GM18526 (cell line): ENCODE measurements around the gene DLX6.

Source experiments
- POLR2A ChIP-seq: IDR thresholded peaks from 3 replicates; pipeline ENCODE4 v1.6.1; 2011; ENCODE audit not compliant: insufficient read length; ENCODE audit errors: extremely low read depth

DLX6 gene

DNA sequence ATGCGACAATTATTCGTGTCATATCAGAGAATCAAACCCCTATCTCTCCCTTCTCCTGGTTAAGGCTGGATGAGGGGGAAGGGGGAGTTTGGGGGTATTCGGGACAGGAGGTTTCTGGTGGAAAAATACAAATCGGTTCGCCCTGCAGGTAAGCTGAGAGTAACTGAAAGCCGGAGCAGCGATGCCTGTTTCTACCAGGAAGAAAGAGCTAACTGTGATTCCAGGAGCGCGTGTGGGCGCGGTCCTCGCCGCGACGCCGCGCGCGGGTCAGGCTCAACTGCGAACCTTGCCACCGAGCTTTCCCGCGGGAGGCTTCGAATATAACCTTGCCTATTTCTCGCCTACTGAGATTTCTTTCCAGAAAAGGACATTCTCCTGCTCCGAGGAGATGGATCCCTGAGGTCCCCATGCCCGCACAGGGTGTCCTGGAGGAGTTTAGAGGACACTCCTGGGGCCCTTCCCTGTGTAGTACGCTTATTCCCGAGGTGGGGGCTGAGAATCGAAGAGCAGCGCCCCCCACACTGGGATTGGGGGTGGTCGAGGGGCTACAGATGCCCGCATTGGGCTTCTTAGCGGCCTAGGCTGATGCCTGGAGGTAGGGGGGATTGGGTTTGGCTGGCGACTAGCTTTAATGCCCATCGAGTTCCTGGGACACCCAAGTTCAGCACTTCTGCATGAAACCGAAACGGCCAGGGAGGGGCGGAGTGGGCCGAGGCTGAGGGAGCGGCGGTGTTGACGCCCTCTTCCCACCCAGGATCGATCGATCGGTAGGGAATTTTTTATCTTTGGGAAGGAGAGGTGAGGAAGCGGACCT is 13.0 kb upstream of the DLX6 start:
- no peak for TF ChIP-seq POLR2A

DNA sequence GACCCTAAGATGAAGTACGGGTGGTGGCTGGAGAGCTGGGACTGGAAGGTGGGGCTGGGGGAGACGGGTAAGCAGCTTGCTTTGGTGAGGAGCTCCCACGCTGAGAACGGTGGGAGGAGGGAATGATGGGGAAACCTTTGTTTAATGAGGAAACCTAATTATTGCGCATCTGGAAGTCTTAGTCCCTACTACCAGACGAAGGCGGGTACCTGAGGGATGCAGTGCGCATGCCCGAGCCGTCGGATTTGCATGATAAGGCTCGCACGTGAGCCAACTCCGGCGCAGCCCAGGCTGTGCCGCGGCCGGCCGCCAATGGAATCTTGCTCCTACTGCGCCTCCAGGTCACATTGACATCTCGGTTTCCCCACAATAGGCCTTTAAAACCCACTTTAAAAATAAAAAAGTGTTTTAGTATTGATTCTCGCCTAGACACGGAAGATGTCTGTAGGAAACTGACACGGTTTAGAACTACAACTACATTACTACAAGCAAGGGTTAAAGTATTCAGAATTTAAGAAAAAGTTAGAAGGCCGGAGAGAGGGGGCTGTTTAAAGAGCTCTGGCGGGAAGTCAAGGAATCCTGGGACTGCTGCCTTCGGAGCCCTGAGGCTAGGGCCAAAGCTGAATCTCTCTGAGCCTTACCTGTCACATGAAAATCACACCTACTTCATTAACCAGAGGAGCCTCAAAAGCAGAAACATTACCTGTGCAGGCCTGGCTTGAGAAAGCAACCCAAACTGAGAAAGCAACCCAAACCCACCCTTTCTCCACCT is 12.1 kb upstream of the DLX6 start:
- TF ChIP-seq POLR2A: no peak

DNA sequence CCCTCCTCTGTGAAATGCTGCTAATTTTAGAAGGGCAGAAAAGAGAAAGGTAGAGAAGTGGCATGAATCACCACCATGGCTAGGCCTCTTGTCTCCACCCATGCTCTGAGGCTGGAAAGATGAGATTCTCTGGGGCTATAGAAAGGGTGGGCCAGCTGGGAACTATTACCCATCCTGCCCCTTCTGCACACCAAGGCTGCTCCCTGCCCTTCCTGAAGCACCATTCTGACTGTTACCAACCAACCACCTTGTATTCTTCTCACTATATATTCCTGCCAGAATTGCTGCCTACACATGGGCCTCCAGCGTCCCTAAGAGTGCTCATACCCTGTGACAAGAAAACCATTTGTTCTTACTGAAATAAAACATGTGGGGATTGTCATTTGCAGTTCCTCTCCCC is 11.4 kb upstream of the DLX6 start:
- no peak for TF ChIP-seq POLR2A

DNA sequence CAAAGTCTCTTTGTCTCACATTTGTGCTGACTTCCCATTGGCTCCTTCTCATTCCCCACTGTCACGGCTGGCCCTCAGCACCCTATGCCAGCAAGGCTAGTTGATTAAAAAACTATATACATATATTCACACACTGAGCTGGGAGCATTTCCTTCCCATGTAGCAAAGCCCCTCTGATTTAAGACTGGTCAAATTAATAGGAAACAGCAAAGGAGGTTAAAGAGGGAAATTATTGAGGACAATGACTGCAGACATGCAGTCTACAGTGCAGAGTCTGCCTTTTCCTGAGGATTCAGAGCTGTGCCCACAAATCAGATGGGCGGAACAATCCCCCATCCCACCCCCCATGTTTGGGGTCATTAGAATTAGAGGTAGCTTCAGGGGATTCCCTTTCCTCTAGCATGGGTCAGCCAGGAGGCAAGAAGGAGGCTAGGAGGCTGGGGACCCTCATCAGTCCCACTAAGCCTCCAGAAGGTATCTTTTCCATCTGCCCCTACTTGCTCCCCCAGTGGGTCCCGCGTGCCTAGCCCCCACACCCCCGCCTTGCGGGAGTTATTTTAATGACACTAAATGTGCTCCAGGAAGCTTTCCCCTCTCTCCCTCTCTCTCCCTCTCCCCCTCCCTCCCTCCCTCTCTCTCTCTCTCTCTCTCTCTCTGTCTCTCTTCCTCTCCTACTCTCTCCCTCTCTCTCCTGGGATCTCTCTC is 9.8 kb upstream of the DLX6 start:
- no peak for TF ChIP-seq POLR2A

DNA sequence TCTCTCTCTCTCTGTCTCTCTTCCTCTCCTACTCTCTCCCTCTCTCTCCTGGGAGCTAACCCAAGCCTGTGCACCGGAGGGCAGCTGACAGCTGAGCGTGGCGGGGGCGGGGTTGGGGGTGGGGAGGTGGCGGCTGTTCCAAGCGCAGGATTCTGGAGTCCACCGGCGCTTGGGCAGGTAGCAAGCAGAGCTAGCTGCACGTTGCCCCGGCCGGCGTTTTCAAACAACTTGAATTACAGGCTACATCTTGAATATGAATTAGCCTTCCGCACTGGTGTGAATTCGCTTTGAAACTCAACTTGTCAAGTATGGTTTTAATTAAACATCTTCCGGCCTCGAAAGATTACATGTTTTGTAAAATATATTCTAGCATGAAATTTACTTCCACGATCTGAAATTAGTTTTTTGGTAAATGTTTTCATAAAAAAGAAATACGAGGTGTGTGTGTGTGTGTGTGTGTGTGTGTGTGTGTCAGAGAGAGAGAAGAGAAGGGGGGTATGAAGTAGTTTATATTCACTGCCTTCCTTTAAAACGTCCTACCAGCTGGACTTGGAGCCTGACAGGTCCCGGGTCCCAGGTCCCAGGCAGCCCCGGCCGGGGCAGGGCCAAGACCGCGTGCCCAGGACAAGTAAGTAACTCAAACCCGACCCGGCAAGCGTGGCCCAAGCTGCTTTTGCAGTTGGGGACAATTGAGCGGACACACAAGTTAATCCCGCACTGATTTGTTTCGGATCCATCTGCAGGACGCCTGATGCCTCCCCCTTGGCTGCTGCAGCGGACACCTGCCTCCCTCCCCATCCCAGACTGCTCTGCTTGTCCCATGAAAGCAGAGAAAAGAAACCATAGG is 9.0 kb upstream of the DLX6 start:
- TF ChIP-seq POLR2A: no peak

DNA sequence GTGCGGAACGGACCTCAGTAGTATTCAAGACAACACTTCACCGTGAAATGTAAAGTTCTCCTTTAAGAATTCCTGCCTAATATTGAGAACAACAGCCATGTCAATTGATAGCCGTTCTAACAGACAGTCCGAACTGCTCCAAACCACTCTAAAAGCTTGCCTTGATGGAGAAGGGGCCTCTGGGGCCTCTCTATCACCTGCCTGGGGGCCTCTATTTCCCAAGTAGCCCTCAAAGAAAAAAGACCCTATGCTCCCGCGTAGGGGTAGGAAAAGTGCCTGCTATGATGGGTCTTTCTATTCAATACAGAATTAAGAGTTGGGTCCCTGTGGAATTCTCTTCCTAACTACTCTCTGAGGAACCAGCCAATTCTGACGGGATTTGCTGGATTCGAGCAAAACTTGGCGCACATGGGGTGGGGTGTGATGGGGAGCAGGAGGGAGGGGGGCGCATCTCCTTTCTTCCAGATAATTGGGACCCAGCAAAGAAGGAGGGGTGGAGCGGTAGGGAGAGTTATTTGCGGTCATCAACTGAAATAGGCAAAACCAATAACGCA is 8.3 kb upstream of the DLX6 start:
- TF ChIP-seq POLR2A: no peak

DNA sequence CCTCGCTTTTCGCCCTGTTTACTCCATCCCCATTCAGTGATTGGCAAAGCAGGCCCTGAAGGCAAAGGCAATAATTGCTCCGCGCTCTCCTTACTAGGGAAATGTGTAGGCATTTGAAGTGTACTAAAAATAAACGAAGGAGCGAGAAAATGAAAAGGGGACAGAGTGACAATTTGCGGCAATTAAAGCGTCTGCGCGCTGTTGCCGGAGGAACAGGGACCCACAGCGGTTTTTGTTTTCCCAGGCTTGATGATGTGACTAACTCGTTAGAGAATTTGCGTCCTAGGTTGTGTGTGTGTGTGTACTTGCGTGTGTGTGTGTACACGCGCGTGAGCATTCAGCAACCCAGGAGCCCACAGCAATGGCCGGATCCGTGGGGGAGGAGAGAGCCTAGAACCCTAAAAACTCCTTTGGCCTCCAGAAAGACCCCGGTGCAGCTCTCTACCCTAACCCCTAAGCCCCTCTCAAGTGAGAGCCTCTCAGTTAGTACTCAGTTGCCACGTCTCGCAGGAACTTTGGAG is 7.8 kb upstream of the DLX6 start:
- no peak for TF ChIP-seq POLR2A

DNA sequence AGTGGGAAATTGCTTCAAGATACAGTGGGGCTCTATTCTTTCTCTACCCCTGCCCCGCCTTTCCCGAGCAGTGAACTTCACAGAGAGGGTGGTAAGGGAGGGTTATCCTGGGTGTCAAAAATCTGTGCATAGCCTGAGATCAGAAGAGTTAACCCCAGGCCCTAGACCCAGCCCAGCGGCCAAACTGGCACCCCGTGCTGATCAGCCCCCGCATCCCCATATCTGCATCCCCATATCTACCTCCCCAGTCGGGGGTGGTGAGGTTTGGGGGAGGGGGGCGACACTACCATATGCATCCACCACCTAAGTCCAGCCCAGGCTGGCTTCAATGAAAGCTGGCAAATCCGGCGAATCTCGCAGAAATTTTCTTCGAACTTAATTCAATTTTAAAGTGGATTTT is 7.0 kb upstream of the DLX6 start:
- no peak for TF ChIP-seq POLR2A

DNA sequence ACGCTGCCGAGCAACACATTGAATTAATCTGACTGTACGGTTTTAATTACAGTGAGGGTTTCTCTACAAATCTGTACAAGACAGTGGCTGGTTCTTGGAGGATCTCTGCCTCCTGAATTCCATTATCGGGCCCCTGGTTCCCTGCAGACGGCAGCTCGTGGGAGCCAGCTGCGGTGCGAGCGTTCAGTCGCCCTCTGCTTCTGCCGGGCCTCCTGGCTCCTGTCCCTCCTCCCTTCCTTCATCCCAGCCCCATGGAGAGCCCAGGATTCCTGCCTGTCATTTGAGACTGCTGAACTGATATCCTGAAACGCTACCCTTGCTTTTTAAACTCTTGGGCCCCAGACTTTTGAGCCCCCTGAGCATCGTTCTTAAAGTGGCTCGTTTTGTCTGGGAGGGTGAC is 6.6 kb upstream of the DLX6 start:
- no peak for TF ChIP-seq POLR2A

DNA sequence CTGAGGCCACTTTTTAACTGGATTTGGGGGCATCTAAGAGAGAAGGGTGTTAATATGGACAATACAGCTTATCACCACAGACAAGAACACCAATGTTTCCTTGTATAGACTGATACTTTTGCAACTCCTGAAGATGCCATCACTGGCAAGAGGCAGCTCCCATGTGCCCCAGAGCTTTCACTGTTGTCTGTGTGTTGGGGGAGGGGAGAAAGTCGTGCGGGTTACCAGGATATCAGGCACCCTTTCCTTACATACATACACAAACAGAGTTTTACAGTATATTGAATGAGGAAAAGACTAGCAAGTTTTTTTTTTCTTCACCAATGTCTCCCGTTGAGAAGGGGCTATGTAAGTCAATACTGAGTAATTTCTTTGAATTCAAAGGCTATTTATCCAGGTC is 4.1 kb upstream of the DLX6 start:
- TF ChIP-seq POLR2A: no peak

DNA sequence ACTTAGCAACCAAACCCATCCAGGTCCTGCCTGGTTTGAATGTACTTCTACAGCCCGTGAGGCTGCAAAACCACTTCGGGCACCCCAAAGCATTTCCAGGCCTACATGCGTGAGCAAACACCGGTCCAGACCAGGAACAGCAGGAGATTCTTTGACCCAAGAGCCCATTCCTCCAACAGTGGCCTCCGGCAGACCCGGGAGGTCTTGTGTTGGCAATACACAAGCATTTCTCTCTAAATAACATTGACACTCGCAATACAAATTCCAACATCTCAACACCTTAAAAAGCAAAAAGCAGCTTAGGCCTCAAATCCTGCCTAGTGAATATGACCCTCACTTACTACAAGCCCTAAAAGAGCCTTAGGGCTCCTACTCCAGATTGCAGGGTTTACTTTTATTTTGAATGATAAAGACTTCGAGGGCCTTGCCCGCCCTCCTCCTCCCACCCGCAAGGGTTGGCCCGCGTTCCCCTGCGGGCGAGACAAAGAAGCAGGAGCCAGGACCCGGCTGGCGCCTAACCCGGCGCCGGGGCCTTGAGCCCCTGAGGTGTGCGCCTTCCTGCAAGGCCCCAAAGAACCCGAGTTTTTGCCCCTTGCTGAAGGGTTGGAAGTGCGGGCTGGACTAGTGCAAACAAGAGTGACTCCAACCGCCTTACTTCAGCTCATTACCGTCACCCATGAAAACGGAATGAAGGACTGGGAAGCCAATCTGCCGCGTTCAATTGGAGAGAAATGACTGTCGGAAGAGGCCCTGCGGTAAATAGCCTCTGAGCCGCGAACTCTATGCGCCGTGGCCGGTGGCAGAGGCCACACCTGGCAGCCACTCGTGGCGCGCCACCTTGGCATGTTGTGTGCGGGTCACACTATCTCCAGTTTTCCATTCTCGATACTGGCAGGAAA is 3.4 kb upstream of the DLX6 start:
- TF ChIP-seq POLR2A: no peak

DNA sequence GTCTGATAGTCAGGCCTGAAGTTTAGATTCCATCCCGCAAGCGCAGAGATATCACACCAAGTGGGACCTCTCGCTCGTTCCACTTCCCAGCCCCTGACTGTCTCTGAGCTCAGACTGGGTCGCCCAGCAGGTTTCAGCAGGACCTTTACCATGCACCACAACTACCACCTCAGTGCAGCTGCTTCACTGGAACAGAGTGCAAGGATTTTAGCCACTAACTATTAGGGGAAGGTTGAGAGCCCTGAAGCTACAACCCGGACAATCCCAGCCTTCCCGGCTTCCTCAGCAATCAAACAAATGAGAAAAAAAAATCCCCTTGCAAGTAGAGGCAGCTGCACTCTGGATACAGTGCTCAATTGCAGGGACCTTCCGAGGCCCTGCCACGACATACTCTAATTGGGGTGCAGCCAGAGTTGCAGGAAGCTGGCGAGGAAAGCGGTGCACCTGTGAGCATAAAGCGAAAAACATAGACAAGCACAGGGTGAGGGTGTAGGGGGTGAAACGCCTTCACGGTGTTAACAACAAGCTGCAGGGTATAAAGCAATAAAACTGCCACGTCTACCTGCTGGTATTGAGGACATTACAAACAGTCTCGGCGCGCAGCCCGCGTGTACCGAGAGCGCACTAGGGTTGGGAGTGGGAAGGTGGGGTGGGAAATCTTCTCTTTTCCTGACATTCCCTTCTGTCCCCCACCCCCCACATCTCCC is 2.6 kb upstream of the DLX6 start:
- no peak for TF ChIP-seq POLR2A

DNA sequence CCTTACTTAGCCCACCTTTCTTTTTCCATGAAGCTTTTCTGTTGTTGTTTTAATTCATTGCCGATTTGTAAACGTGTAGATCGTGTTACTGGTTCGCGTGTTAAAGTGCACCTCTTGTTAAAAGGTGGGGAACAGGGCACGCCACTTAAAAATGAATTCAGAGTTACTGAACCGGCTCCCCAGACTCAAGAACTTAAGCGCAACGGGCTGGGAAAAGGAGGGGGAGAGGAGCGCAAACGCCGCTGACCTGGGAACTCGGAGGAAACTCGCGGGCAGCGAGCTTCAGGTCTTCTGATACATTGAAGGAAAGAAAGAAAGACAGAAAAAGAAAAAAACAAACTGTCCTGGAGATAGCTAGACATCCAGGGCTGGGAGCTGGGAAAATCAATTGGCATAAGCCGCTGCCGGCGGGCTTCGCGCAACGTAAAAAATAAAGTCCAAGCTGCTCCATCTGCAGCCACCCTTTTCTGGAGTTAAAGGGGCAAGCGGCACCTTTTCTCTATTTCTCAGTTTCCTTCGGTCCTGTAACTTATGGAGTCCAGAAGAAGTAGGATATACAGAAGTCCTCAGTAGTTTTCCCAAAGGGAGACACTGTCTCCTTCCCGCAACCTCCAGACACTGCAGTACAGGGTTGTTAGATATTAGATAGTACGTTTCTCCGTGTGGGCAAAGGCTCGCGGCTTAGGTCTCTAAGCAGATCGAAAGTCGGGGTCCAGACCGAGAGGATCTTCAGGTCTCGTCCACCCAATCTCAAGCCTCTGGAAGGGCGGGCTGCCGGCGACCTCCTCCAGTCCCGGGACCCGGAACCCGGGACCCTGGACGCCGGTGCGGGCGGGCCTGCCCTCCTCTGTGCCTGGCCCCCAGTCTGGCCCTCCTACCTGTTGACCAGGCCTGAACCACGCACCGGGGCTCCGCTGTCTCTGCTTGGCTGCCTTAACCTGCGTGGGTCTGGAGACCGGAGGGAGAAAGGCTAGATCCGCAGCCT is 1.8 kb upstream of the DLX6 start:
- no peak for TF ChIP-seq POLR2A
